Retinal pigment epithelial cell (primary cell): ENCODE results near the gene MT1A.
A peak's percentile ranks its signal among the peaks of the same experiment; 100 is the strongest.

Experiments used
- DNase-seq: peaks from one replicate; pipeline ENCODE4 v3.0.0-alpha.2; 2010; ENCODE audit warnings: low read depth
- H3K4me3 ChIP-seq: 2 replicates; pipeline ENCODE4 v1.5.1; 2011; ENCODE audit warnings: mild to moderate bottlenecking, low read length, control low read depth, moderate library complexity
- CTCF ChIP-seq: conservative IDR thresholded peaks from 2 replicates; pipeline ENCODE4 v1.5.1; 2011; ENCODE audit warnings: low read depth, low read length, control low read depth, inconsistent platforms

Gene MT1A

GRCh38 chr16:56632156-56632847 lies 6.2 kb upstream of the MT1A start, which contains the start of gene MT1M:
TSS of gene MT1M (plus strand) at chr16:56632659. CDS start at chr16:56632732, 73 bp downstream.
- no peak for DNase-seq
- TF ChIP-seq CTCF, result no peak

GRCh38 chr16:56632848-56633365 lies 5.6 kb upstream of the MT1A start:
- no peak for TF ChIP-seq CTCF
- H3K4me3 ChIP-seq, result peak overlapping the region; percentile 39
- DNase-seq, result no peak

More at GRCh38 chr16:56632156-56632847, 6.2 kb upstream of the MT1A start, which contains the start of gene MT1M:
- H3K4me3 ChIP-seq, result peak within 1 kb of the TSS; percentile 39

DNA sequence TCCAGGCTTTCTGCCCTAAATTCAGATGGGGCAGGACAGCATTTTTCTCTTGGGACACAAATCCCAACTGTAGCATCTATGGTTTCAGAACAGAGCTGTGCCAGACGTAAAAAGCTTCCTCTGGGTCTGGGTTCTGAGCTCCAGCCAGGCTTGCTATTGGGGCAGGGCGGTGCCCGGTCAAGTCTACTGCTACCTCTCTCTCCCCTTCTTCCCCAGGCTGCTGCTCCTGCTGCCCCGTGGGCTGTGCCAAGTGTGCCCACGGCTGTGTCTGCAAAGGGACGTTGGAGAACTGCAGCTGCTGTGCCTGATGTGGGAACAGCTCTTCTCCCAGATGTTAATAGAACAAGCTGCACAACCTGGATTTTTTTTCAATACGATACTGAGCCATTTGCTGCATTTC lies 4.9 kb upstream of the MT1A start:
- TF ChIP-seq CTCF, result no peak
- DNase-seq, result no peak
- no peak overlapping the region for H3K4me3 ChIP-seq

GRCh38 chr16:56634715-56635440 lies 3.6 kb upstream of the MT1A start:
- TF ChIP-seq CTCF, result no peak
- no peak for DNase-seq
- no peak overlapping the region for H3K4me3 ChIP-seq

DNA sequence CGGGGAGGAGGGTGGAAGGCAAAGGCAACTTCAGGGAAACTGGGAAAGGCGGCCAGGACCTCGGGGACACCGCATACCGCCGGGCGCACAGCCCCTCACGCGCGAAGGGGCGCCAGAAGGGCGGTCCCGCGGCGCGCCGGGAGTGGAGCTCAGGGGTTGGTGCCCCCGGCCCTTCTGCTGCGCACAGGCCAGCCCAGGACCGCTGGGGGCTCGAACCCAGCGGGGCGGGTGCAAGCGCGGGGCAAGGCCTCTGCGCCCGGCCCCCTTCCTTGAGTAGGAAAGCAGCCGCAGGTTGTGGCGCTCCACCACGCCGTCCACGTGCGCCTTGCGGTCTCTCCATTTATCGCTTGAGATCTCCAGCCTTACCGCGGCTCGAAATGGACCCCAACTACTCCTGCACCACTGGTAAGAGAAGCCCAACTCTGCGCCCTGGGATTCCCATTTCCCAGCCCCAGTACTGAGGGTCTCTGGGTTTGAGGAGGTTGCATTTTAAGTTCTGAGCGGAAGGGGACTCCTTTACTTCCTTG lies 3.0 kb upstream of the MT1A start:
- no peak for DNase-seq
- TF ChIP-seq CTCF, result no peak
- no peak overlapping the region for H3K4me3 ChIP-seq

DNA sequence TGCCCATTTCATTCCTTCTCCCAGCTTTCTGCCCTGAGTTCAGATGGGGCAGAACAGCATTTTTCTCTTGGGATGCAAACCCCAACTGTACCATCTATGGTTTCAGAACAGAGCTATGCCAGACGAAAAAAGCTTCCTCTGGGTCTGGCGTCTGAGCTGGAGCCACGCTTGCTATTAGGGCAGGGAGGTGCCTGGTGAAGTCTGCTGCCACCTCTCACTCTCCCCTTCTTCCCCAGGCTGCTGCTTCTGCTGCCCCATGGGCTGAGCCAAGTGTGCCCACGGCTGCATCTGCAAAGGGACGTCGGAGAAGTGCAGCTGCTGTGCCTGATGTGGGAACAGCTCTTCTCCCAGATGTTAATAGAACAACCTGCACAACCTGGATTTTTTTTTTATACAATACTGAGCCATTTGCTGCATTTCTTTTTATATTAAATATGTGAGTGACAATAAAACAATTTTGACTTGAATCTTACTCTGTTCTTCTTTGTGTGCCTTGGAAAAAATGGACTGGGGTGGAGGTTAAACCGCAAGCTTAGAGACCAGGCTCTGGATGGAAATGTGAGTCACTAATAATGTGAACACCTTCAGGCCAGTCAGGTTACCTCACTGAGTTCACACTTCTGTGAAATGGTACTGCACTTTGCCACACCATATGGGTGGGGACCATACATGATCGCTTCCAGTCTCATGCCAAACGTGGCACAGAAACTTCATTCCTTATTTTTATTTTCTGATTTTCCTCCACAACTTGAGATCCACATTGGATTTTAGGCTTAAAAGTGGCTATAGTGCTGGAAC lies 1.7 kb upstream of the MT1A start:
- no peak overlapping the region for H3K4me3 ChIP-seq
- no peak for TF ChIP-seq CTCF
- no peak for DNase-seq
